Left hindlimb (tissue), 1 donor: ENCODE results near the gene C12orf54.
"Not testable (repeated sequence)": the region's sequence is repeated elsewhere in the genome, so short reads cannot be mapped to it uniquely, and the experiment has no call there.

Experiments
- DNase-seq: peaks from one replicate; pipeline ENCODE4 v3.0.0-alpha.2; 2018

Gene C12orf54

DNA sequence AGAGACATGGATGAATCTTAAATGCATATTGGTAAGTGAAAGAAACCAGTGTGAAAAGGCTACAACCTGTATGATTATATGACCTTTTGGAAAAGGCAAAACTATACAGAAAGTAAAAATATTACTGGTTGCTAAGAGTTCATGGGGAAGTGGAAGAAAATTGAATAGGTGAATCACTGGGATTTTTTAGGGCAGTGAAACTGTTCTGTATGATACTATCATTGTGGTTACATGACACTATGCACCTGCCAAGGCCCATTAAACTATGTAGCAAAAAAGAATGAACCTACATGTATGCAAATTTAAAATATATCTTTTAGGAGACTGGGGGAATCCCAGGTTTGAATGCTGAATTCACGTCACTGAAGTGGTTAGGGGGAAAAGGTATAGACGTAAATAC lies 30.6 kb downstream of the C12orf54 start:
- DNase-seq, result no peak

DNA sequence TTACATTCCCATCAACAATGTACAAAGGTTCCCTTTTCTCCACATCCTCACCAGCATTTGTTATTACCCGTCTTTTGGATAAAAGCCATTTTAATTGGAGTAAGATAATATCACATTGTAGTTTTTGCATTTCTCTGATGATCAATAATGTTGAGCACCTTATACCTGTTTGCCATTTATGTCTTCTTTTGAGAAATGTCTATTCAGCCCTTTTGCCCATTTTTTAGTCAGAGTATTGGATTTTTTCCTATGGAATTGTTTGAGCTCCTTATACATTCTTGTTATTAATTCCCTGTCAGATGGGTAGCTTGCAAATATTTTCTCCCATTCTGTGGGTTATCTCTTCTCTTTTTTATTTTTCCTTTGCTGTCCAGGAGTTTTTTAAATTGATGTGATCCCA lies 32.4 kb downstream of the C12orf54 start:
- DNase-seq, result no peak

DNA sequence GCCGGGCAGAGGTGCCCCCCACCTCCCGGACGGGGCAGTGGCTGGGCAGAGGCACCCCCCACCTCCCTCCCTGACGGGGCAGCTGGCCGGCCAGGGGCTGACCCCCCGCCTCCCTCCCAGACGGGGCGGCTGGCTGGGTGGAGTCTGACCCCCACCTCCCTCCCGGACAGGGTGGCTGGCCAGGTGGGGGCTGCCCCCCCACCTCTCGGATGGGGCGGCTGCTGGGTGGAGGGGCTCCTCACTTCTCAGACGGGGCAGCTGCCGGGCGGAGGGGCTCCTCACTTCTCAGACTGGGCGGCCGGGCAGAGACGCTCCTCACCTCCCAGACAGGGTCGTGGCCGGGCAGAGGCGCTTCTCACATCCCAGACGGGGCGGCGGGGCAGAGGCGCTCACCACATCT lies 38.1 kb downstream of the C12orf54 start:
- not testable (repeated sequence) for DNase-seq

DNA sequence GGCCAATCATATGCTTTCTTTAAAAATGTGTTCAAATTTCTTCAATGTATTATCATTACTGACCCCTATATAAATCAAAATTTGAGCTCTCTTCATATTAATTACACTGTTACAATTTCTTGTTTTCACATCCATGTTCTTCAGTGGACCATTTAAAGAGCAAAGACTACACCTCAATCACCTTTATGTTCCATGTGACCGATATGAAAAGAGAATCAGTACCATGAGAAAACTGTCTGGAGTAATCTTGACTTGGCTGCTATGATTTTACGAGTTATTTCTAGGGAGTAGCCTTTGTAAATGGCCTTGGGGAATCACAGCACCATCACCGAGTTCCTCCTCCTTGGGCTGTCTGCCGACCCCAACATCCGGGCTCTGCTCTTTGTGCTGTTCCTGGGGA lies 43.0 kb downstream of the C12orf54 start, which contains the start of gene OR8S1:
Gene OR8S1, plus strand, starts transcription at position 301 of the 400 bp plus-strand sequence. Its CDS starts 0 bp downstream, at position 301.
- no peak for DNase-seq

DNA sequence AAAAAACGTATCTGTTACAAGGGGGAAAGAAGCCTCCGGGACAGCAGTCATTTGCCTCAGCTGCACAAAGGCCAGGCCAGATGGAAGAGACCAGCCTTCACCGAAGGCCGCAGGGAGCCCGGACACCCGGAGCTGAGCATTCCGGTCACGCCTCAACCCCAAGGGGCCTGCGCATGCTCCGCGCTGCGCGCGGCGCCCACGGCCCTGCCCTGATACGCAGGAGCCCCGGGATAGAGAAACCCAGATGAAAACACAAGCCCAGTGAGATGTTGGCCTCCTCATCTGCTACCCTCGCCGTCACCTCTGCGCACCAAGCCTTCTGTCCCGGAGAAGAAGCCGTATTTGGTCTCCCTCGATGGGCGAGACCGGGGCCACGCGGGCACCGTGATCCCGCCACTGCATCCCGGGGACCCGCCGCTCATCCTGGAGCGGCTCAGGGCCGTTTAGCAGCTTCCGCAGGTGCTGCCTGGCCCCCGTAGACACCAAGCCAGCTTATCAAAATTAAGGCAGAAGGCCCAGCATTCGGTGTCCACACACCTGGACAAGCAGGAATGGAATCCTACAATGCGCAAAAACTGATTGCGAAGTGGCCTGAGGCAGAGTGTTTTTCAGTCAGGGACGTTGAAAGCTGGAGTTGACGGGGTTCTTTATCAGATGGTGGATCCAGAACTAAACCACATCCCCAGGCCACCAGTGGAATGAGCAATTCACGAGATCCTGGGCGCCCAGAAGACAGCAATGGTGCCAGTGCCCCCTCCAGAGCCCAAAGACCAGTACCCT lies 45.8 kb downstream of the C12orf54 start:
- no peak for DNase-seq

DNA sequence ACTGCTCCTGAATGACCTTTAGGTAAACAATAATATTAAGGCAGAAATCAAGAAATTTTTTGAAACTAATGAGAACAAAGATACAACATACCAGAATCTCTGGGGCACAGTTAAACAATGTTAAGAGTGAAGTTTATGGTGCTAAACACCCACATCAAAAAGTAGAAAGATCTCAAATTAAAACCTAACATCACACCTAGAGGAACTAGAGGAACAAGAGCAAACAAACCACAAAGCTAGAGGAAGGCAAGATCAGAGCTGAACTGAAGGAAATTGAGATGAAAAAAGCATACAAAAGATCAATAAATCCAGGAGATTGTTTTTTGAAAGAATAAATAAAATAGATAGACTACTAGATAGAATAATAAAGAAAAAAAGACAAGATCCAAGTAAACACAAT lies 50.3 kb downstream of the C12orf54 start:
- no peak for DNase-seq

DNA sequence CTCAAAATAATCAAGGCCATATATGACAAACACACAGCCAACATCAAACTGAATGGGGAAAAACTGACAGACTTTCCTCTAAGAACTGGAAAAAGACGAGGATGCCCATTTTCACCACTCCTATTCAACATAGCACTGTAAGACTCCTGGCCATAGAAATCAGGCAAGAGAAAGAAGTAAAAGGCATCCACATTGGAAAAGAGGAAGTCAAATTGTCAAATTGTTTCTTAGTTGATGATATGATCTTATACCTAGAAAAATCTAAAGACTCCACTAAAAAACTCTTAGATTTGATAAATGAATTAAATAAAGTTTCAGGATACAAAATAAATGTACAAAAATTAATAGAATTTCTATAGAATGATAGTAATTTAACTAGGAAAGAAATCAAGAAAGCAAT lies 54.3 kb downstream of the C12orf54 start:
- no peak for DNase-seq

DNA sequence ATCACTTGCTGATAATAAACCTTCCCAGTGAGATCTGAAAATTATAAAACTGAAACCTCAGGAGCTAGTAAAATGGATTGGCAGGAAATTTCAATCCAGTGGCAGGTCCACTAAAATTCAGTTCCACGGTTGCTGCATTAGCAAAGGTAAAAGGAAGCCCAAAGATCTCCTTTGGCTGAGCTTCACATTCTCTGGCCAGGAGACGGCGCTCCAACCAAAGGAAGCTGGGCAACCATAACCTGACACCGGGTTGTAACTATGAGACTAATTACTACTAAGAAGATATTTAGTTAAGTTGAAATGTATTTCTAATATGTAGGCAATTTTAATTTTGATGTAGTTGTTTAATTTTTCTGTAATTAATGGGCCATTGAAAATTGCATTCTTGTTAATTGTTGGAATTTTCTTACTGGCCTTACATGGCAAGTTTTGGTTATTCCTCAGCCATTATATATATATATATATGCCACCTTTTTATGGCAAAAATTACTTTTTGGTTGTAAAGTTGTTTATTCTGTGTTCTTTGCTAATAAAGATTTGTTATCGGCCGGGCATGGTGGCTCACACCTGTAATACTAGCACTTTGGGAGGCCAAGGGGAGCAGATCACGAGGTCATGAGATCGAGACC lies 60.1 kb downstream of the C12orf54 start:
- no peak for DNase-seq

DNA sequence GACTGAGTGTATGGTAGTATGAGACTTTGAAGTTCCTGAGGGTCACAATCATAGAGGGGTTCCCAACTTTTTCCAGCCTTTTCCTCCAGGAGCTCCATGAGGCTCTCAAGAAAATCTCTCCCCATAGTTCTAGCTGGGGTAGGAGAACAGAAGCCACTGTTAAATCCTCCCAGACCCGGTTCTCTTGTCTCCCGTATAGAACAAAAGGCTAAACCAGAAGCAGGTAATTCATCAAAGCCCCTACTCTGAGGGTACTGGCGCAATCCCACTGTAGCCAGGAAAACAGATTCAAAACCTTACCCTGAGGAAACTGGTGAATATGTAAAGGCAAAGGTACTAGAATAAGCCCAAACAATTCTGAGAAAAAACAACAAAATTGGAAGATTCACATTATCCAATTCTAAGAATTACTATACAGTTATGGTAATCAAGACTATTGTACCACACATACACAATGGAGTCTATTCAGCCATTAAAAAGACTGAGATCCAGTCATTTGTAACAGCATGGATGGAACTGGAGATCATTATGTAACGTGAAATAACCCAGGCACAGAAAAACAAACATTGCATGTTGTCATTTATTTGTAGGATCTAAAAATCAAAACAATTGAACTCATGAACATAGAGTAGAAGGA lies 63.7 kb downstream of the C12orf54 start:
- no peak for DNase-seq
